Measurements from ENCODE around the gene DHCR7. TPM values are rescaled to one million over a fixed set of nuclear protein-coding genes. Genes with fewer than 3 reads are reported as not detected.

Gene DHCR7, protein sequence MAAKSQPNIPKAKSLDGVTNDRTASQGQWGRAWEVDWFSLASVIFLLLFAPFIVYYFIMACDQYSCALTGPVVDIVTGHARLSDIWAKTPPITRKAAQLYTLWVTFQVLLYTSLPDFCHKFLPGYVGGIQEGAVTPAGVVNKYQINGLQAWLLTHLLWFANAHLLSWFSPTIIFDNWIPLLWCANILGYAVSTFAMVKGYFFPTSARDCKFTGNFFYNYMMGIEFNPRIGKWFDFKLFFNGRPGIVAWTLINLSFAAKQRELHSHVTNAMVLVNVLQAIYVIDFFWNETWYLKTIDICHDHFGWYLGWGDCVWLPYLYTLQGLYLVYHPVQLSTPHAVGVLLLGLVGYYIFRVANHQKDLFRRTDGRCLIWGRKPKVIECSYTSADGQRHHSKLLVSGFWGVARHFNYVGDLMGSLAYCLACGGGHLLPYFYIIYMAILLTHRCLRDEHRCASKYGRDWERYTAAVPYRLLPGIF
- total RNA-seq, result 100 to 1,000 TPM in 4 of 6 experiments, 10 to 100 TPM in 2; 42.0 to 320 (median 126) TPM
- long read RNA-seq, transcript DHCR7-201 (9 exons, 2,666 nt), result major isoform, 31 of 45 reads
- long read RNA-seq, partial matches to known transcripts, result 6 of 45 reads
- long read RNA-seq, other reads (novel, unspliced or antisense), result 8 of 45 reads

DNA sequence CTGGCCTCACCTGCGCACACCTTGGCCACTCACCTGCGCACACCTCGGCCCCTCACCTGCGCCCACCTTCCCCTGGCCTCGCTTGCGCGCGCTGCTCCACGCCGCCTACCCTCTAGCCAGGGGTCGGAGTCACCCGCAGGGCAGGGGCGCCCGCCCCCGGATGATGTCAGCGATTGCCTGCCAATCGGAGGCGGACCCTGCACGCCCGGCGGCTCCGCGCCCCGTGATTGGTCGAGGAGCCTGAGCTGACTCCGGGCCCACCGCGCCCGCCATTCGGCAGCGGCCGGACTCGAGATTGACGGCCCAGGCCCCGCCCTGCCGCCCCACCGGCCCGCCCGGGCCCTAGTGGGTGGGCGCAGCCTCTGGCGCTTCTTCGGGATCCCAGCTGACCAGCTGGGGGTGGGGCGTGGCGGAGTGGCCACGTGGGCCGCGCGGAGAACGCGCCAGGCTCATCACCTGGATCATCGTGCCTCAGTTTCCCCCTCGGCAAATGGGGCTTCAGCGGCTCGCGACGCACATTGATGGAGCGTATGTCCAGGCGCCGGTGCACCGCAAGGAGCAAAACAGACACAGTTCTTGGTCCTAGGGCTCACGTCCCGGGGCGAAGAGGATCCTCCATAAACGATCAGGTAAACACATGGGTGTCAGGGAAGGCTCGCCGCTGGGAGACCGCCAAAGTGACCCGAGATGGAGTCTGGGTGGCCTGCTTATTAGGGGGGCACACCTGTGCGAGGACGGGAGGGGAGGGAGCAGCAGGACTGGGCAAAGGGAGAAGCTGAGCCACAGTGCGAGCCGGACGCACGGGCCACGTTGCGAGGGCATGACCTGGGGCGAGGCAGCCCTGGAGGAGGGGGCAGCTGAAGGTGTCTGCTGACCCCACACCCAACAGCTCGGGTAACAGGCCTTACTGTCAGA is at the start of gene DHCR7:
Gene DHCR7, minus strand, starts transcription at position 137 of the 915 bp plus-strand sequence. CDS start 3,441 bp downstream, outside the sequence.
- Histone ChIP-seq H3K27ac (peak within 1 kb of the TSS; percentile 69 to 85 (median 84)), H3K36me3 (peaks cover 0 to 23% (median 8%) of the 10 kb centered on the region in 4 donors), H3K9me3 (no peaks in the 10 kb centered on the region), H3K4me1 (peaks cover 3 to 48% (median 13%) of the 10 kb centered on the region in 4 donors), H3K27me3 (no peaks in the 10 kb centered on the region), H3K4me3 (peak within 1 kb of the TSS; percentile 72 to 88 (median 72))
- ATAC-seq (peak; percentile 73 to 87 (median 80)), DNase-seq (peak; percentile 98 to 99 (median 99))
- WGBS (ENCODE audit: insufficient coverage, low coverage, low lambda C conversion rate, missing lambda C conversion rate), result 0% methylated on average over 14 of the region's 78 CpGs
- peak; percentile 77 for TF ChIP-seq POLR2A (IDR thresholded peaks at IDR 0.05)
- TF ChIP-seq, protein P1, sequence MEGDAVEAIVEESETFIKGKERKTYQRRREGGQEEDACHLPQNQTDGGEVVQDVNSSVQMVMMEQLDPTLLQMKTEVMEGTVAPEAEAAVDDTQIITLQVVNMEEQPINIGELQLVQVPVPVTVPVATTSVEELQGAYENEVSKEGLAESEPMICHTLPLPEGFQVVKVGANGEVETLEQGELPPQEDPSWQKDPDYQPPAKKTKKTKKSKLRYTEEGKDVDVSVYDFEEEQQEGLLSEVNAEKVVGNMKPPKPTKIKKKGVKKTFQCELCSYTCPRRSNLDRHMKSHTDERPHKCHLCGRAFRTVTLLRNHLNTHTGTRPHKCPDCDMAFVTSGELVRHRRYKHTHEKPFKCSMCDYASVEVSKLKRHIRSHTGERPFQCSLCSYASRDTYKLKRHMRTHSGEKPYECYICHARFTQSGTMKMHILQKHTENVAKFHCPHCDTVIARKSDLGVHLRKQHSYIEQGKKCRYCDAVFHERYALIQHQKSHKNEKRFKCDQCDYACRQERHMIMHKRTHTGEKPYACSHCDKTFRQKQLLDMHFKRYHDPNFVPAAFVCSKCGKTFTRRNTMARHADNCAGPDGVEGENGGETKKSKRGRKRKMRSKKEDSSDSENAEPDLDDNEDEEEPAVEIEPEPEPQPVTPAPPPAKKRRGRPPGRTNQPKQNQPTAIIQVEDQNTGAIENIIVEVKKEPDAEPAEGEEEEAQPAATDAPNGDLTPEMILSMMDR (IDR thresholded peaks at IDR 0.05), result peak in 2 of 4 donors; percentile 5 to 8
- intact Hi-C loops (cut with DNase I), result no loop called here

DNA sequence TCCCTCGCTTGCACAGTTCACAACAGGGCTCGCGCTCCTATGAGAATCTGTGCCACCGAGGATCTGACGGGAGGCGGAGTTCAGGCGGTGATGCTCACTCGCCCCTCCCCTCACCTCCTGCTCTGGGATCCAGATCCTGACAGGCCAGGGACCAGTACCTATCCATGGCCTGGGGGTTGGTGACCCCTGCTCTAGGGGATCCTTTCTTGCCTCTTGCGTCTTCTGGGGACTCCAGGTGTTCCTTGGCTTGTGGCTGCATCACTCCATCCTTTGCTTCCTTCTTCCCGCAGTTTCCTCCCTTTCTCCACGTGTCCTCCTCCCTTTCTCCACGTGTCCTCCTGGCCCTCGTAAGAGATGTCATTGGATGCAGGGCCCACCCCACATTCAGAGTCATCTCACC is 48.2 kb upstream of the DHCR7 start:
- no peaks in the 10 kb centered on the region for H3K27me3 ChIP-seq
- H3K4me1 ChIP-seq, result peaks cover 0 to 12% (median 5%) of the 10 kb centered on the region in 4 donors
- H3K36me3 ChIP-seq, result peaks cover 0 to 56% (median 11%) of the 10 kb centered on the region in 4 donors
- intact Hi-C loops (cut with DNase I), result no loop called here
- H3K27ac ChIP-seq, result no peak overlapping the region
- TF ChIP-seq, protein P1 (IDR thresholded peaks at IDR 0.05), result no peak
- no peak for DNase-seq
- ATAC-seq, result no peak
- 100% methylated on average over 11 of the region's 13 CpGs for WGBS (ENCODE audit: insufficient coverage, low coverage, low lambda C conversion rate, missing lambda C conversion rate)
- H3K9me3 ChIP-seq, result no peaks in the 10 kb centered on the region
- no peak overlapping the region for H3K4me3 ChIP-seq

DNA sequence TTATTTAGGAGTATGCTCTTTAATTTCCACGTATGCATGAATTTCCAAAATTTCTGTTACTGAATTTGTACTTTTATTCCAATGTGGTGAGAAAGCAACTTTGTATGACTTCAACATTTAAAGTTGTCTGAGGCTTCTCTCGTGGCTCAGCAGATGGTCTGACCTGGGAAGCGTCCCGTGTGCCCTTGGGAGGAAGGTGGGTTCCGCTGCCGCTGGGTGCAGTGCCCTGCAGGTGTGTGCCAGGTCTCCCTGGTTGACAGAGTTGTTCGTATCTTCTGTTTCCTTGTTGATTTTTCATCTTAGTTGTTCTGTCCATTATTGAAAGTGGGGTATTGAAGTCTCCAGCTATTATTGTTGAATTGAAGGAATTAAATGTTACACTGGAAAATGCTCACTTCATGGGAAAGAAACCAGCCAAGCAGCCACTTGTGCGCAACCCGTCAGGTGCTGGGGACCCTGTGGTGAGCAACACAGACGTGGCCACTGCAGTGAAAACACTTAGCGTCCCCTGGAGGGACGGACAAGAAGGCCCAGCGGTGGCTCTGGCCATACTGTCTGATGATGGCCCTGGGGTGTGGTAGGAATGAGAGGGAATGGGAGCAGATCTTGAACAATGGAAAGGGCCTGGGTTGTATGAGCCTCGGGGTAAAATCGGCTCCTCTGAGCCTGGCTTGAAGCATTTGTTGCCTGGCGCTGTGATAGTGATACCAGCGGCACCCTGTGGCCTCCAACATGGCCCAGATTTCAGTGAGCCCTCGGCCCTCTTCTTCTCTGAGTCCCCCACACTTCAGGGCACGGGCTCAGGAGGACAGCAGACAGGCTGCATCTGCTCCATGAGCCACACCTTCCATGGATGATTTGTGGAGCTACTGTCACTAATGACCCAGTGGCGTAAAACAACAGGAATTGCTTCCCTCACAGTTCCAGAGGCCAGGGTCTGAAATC is 47.4 kb upstream of the DHCR7 start:
- 86% methylated on average over 15 of the region's 20 CpGs for WGBS (ENCODE audit: insufficient coverage, low coverage, low lambda C conversion rate, missing lambda C conversion rate)
- Histone ChIP-seq H3K4me3 (no peak overlapping the region), H3K4me1 (peaks cover 0 to 8% (median 2%) of the 10 kb centered on the region in 4 donors), H3K27me3 (no peaks in the 10 kb centered on the region), H3K27ac (no peak overlapping the region), H3K9me3 (no peaks in the 10 kb centered on the region), H3K36me3 (peaks cover 0 to 55% (median 11%) of the 10 kb centered on the region in 4 donors)
- DNase-seq, result peak in 1 of 3 donors; percentile 11
- ATAC-seq, result no peak
- TF ChIP-seq, protein P1 (IDR thresholded peaks at IDR 0.05), result no peak
- TF ChIP-seq POLR2A (IDR thresholded peaks at IDR 0.05), result no peak
- intact Hi-C loops (cut with DNase I), result no loop called here
